Peyer's patch (tissue), 4 donors: Measurements from ENCODE around the gene CILP2.

Experiments used
- CTCF ChIP-seq, 6 experiments: fragments of 450-650 bp in 4 of 6; fragments of 200-600 bp in 2 of 6; sonication (generic) in 1 of 6; IDR thresholded peaks; one replicate each; pipeline ENCODE4 v1.5.1; 2017 to 2019; ENCODE audit warnings: antibody characterized with exemption in 6 of 6, mild to moderate bottlenecking in 3 of 6, moderate library complexity in 1 of 6
- POLR2A ChIP-seq, 2 donors: fragments of 450-650 bp; IDR thresholded peaks; one replicate each; pipeline ENCODE4 v1.5.1; 2017; ENCODE audit warnings: antibody characterized with exemption in 2 of 2, mild to moderate bottlenecking in 2 of 2, moderate library complexity in 2 of 2

- TF ChIP-seq POLR2A (IDR thresholded peaks at IDR 0.05) (no peak), CTCF (IDR thresholded peaks at IDR 0.05) (no peak)
These were observed 7.2 kb upstream of the CILP2 start for GRCh38 chr19:19530889-19531288.
